Raji (cell line): Measurements from ENCODE around the gene DGKQ.

Experiments used
- POLR2A ChIP-seq: IDR thresholded peaks from 2 replicates; pipeline ENCODE4 v1.6.1; 2011; ENCODE audit warnings: low read depth, low read length, control low read depth; ENCODE audit not compliant: insufficient read depth

The DGKQ gene

GRCh38 chr4:973431-974397 is at the start of gene DGKQ:
Gene DGKQ, minus strand, starts transcription at chr4:973569. Its CDS starts 87 bp downstream, at chr4:973482.
- TF ChIP-seq POLR2A = no peak

GRCh38 chr4:1022739-1023066 is 49.3 kb upstream of the DGKQ start:
- TF ChIP-seq POLR2A = no peak

GRCh38 chr4:1022051-1022738 is 48.8 kb upstream of the DGKQ start:
- no peak for TF ChIP-seq POLR2A

- TF ChIP-seq POLR2A = no peak
Observed at GRCh38 chr4:1021386-1022050, 48.1 kb upstream of the DGKQ start.

GRCh38 chr4:1019729-1020470 is 46.5 kb upstream of the DGKQ start:
- TF ChIP-seq POLR2A = no peak

GRCh38 chr4:1019320-1019719 is 46.0 kb upstream of the DGKQ start:
- no peak for TF ChIP-seq POLR2A

GRCh38 chr4:1018147-1019020 is 45.0 kb upstream of the DGKQ start:
- no peak for TF ChIP-seq POLR2A

- no peak for TF ChIP-seq POLR2A
Observed at GRCh38 chr4:1017706-1018105, 44.3 kb upstream of the DGKQ start.

GRCh38 chr4:1017211-1017610 is 43.8 kb upstream of the DGKQ start:
- no peak for TF ChIP-seq POLR2A

GRCh38 chr4:1015746-1016145 is 42.4 kb upstream of the DGKQ start:
- no peak for TF ChIP-seq POLR2A

- no peak for TF ChIP-seq POLR2A
Observed at GRCh38 chr4:1015179-1015578, 41.8 kb upstream of the DGKQ start.

- TF ChIP-seq POLR2A = no peak
Observed at GRCh38 chr4:1014291-1015167, 41.2 kb upstream of the DGKQ start.
